ENCODE measurements around the gene WDR72. TPM values are rescaled to one million over a fixed set of nuclear protein-coding genes. Genes with fewer than 3 reads are reported as not detected.

The WDR72 gene
- total RNA-seq, 1 donor, result 12.7 TPM

DNA sequence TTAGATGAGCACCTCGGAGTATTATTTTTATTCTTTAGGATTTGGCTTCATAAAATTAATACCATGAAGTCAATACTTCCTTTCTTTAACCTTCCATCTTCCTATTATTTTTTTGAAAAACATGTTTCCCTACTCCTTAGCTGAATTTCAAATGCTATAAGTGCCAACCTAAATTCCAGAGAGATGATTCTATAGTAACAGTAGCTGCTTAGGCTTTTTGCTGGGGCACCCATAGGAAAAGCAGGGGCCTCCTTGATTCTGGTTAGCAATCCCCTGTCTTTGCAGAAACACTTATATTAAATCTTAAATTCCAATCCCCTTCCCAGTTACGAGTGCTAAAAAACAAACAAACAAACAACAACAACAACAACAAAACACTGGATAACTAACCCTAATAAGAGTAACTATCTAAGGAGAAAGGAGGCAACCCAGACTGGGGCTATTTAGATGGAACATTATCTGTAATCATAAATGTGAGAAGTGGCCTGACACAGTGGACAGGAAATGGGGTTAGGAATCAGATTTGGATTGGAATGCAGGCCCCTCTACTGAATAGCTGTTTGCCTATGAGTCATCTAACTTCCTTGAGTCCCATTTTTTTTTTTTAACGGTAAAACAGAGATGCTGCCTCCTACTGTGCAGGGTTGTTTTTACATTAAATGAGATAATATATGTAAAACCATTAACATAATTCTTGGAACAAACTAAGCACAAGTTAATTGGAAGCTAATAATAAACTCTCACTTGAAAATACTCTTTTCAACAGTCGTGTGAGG is 148.1 kb downstream of the WDR72 start:
- DNase-seq (ENCODE audit: low read depth in 2 of 3, low spot score in 2 of 3), result no peak

DNA sequence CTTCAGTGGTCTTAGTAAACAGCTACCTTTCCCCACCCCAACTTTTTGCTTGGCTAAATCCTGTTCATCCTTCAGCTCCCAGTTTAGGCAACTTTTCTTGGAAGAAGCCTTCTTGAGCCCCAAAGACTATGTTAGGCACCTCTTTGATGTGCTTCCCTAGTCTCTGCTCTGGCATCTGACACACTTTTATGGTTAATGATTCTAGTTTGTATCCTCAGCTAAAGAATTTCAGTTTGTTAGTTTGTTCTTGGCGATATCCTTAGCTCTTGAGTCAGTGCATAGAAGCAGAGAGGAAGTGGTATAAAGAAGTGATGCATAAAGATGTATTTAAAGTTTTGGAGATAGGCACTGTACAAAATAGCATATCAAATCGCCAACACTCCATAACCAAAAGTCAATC is 168.4 kb downstream of the WDR72 start:
- DNase-seq (ENCODE audit: low read depth in 2 of 3, low spot score in 2 of 3), result no peak

DNA sequence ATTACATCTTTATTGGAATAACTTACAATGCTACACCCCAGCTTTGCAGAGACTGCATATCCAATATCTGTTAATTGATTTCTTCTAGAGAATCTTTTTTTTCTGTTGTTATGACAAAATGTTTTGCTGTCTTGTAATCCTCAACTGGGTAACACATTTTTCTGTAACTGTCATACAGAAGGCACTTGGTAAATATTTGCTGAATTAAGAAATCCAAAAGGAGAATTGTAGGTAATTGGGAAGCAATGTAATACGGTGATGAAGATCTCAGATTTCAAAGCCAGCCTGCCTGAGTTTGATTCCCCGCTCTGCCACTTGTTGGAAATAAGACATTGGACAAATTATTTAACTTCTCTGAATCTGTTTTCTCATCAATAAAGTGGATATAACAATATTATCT is 169.1 kb downstream of the WDR72 start:
- DNase-seq (ENCODE audit: low read depth in 2 of 3, low spot score in 2 of 3), result no peak

DNA sequence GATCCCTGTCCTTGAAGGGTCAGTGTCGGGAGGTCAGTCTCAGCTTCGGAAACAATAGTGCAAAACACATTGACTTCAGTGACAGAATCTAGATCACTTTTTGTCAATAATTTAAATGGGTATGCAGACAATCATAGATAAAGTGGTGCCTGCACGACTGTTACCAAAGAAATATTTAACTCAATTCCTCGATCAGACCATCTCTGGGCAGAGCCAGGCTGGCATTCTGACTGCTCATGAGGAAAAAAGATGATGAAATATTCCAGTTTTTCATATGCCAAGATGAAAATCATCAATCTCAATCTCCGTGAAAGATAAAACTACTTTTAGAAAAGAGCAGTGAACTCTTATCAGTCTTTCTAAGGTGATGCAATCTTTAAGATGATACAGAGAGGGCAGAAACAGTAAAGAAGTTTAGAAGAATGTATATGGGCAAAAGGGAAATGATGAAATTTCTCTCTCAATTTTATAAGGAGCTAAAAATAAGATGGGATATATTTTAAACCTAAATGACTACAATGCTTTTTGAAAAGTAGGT is 169.9 kb downstream of the WDR72 start:
- no peak for DNase-seq (ENCODE audit: low read depth in 2 of 3, low spot score in 2 of 3)

DNA sequence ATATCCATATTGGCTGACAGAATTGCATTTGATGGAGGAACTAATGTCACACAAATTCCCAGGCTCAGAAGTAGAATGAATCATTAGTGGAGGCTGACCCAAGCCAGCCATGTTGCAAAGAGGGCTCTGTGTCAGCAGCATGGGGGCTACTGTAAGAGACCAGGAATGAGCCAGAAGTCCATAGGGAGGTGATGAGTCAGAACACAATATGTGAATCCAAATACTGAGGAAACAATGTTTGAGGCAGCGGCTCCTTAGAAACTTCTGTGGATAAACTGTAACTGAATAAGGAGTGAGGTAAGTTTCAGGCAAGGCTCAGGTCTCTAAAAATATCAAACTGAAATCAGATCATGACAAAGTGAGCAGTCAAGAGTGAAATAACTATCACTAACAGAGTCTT is 170.7 kb downstream of the WDR72 start:
- DNase-seq (ENCODE audit: low read depth in 2 of 3, low spot score in 2 of 3), result no peak

DNA sequence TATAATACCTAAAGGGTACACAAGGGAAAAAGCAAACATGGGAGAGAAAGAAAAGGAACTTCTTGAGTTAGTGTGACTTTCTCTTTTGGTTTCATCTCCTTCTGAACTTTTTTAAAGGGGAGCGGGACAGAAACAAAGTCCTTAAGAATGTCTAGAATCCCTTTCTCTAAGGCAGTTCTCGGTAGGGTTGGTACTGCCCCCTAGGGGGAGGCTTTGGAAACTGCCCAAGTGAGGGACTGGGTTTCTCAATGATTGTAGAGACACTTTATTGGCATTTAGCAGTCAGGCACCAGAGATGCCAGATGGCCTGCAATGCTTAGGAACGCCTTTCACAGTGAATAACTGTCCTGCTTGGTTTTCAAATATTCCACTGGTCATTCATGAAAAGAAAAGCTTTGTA is 172.7 kb downstream of the WDR72 start:
- DNase-seq (ENCODE audit: low read depth in 2 of 3, low spot score in 2 of 3), result peak in 2 of 3 donors; percentile 69 to 95

DNA sequence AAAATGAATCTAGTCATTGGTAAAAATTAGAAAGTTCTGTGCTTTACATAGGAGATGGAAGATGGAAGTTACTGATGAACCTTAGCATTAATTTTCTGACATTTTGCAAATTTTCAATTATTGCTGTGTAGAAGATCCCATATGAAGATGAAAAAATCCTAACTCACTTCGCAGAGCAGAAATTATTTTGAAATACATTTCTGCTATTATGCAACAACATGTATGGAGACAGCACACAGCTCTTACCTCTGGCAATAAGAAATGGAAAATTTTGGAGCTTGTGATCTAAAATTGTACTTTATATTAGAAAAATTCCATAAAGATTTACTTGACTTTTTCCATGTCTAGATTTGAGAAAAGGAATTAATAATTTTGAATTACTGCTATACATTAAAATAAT is 177.9 kb downstream of the WDR72 start:
- DNase-seq (ENCODE audit: low read depth in 2 of 3, low spot score in 2 of 3), result no peak

DNA sequence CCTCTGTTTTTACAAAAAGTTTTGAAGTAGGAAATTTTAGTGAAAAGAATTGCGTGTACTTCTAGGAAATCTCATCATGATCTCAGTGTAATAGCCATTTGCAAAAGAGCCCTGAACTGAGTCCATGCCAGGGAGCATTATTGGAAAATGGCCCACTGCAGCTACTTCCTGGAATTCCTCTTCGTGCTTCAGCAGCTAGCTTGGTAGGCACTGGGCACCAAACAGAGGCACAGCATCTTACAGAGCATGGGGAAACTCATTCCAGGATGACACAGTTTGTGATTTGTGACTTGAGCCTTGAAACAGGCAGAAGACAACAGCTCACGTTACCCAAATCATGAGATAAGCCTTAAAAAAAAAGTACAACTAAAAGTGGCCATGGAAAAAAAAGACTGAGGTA is 179.1 kb downstream of the WDR72 start:
- no peak for DNase-seq (ENCODE audit: low read depth in 2 of 3, low spot score in 2 of 3)

DNA sequence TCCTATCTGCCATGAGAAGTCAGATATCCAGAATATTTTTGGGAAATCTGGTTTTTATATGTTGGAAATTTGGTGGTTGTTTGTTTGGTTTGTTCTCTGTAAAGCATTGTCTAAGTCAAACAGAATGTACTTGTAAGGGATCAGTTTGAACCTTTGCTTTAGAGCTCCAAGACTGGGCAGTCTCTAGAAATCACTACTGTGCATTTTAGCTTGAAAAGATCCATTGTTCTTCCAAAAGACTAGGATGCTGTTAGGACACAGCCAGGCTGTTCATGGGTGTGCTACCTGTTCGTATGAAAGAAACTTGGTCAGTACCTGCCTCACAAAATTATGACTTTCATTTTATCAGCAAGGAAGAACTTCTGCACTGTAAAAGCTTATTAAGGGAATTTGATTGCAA is 182.6 kb downstream of the WDR72 start:
- DNase-seq (ENCODE audit: low read depth in 2 of 3, low spot score in 2 of 3), result no peak

DNA sequence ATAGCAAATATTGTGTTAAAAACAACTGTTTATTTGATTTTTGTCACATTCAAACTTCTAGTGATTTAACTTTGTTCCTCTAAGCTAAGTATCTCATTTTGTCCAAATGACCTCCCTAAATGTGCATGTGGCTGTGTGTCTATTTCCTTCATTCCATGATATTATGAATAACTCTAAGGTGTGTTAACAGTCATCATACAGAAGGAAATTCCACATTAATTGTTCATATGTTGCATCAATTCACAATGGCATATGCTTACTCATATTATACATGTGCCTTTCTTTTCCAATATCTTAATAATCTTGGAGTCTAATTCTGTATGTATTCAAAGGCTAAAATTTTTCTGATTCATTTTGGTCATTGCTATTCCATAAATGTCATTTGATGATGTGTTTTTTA is 186.4 kb downstream of the WDR72 start:
- DNase-seq (ENCODE audit: low read depth in 2 of 3, low spot score in 2 of 3), result no peak

DNA sequence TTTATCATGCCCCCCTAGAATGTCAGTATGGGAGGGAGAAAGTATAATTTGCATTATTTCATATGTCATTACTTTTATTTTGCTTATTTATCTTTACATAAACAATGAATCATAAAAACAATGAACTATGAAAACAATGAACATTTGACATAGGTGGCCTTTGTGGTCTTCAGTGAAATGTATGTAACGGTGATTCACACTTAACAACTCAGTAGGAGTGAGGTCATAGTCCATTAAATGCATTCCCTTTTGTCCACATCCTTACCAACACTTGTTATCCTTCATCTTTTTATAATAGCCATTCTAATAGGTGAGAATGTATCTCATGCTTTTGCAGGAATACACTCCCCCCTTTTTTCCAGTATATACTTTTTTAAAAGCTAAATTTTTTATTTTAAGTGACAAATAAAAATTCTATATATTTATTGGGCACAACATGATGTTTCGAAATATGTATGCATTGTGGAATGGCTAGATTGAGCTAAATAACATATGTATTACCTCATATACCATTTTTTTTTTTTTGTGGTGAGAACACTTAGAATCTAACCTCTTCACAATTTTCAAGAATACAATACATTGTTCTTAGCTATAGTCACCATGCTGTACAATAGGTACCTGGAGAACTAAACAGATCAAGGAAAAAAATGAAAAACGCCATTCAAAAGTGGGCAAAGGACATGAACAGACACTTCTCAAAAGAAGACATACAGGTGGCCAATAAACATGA is 189.5 kb downstream of the WDR72 start:
- no peak for DNase-seq (ENCODE audit: low read depth in 2 of 3, low spot score in 2 of 3)

DNA sequence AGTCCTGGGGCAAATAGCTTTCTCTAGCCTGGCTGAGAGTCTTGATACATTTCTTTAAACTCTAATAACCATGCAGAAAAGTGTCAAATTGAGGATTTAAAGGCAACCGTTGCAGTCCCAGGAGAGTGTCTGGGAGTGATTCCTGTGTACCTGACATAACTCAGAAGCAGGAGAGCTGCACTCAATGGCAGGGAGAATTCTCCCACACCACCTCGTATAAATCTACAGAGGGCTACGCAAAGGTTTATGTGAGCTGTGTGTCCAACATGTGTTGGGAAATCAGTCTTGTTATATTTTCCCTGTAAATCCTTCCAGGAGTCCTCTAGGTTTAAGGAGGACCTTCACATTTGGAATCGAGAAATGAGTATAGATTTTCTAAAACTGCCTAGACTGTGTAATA is 192.6 kb downstream of the WDR72 start:
- DNase-seq (ENCODE audit: low read depth in 2 of 3, low spot score in 2 of 3), result no peak

DNA sequence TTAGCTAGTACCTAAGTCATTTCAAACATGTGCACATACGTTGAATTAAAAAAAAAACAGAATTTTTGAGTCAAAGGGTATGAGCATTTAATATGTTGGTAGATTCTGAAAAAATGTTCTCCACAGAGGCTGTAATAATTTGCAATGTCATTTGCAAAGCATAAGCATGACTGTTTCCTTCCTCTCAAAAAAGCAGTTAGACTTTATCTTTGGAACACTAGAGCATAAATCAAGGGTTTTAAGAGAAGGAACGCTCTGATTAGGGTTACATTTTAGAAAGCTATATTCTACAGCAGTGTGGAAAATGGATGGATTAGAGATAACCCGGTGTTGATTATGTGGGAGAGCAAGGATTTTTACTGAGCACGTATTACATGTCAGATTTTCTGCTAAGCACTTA is 193.7 kb downstream of the WDR72 start:
- DNase-seq (ENCODE audit: low read depth in 2 of 3, low spot score in 2 of 3), result peak in 2 of 3 donors; percentile 57 to 88

DNA sequence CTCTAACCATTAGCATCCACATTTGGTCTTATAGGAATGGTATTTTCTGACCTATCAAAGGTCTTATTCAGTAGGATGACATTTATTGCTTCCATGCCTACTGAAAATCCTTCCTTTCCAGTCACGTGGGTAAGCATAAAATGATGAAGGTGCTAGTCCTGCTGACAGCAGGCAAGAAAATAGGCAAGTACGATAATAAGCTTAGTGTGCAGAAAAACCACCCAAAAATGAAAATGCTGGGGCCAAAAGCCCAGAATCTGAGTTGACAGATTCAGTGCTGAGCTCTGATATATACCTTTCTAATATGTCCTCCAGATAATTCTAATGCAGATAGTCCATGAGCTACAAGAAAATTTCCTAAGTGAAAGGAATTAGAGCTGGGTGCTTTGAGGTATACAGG is 194.8 kb downstream of the WDR72 start:
- DNase-seq (ENCODE audit: low read depth in 2 of 3, low spot score in 2 of 3), result no peak

DNA sequence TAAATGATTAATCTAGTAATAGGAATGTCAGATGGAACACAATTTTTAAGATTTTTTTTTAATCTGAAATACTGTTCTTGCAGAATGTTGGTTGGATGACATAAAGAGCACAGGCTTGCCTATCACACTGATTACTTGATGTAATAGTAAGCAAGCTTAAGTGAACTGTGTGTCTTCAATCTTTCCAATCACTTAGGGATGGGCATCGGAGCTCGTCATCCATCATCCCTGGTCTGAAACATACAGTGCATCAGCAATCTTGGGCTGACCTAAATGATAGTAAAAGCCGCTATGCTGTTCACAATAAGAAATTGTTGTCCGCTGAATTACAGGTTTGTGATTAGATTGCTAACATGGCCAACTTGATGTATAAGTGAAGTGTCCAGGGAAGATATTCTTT is 195.8 kb downstream of the WDR72 start:
- no peak for DNase-seq (ENCODE audit: low read depth in 2 of 3, low spot score in 2 of 3)

DNA sequence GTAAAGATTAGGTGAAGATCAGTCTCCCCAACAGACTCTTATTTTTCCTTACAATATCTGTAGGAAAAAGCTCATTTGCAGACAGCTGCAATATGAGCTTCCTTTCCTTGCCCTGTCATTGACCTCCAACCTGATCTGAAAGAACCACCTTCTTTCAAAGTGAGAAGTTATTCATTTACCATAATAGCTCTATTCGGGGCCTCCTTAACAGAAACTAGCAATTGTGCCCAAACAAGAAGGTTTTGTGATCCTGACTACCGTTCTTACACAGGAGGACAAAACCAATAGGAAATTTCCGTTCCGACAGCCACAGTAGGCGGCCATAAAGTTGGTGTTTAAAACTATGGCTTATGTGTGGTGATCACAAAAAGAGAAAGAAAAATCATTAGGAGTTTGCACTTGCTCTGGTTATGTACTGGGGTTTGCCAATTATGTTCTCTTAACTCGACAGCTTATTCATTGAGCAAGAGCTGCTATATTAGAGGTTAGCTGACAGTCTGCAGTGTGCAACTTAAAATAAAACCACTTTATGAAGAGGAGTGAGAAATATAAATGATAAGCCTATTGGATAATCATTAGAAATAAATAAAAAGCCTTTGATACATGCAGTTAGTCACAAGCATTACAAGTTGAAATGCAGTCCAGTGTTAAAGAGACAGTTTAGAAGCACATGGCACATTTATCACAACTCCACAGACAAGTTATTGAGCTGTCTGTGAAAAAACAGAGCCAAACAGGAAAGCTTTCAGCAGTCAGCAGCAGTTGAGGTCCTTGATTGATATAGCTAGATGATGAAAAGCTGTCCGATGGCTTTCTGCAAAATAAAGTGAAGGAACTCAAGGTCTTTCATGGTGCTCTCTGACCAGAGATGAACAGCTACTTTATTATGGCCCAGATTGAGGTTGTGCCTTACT is 199.8 kb downstream of the WDR72 start:
- peak in 1 of 3 donors; percentile 7 for DNase-seq (ENCODE audit: low read depth in 2 of 3, low spot score in 2 of 3)

DNA sequence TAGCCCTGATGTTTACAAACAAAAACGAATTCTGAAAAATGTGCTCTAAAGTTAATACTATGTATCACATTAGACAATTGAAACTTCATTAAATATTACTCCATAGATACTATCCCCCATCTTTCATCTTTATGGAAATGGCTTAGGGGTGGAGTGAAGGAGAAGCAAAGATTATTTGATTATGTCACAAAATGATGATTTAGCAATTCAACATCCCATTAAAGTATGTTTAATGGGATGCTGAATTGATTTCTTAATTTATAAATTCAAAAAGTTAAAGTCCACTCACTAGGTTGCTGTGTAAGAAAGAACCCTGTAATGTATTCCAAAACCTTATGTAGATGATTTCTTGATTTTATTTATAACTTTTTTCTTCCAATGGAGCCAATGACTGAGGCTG is 201.1 kb downstream of the WDR72 start:
- DNase-seq (ENCODE audit: low read depth in 2 of 3, low spot score in 2 of 3), result no peak

DNA sequence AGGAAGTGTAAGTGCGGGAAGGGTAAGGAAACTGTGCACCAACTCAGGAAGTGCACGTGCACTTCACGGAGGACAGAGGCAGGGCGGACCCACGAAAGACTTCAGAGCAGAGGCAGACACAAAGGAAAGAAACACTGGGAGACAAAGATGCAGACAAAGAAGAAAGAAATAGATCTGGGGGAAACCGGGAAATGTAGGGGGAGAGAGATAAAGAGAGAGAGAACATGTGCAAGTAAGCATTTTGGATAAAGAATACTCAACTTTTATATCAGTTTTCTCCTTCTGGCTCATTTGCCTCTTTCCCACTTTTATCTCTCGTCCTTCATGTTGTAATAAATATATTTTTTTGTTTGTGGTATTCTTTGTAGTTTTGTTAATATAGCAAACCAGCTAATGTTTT is 204.2 kb downstream of the WDR72 start:
- peak in 2 of 3 donors; percentile 21 to 29 for DNase-seq (ENCODE audit: low read depth in 2 of 3, low spot score in 2 of 3)

DNA sequence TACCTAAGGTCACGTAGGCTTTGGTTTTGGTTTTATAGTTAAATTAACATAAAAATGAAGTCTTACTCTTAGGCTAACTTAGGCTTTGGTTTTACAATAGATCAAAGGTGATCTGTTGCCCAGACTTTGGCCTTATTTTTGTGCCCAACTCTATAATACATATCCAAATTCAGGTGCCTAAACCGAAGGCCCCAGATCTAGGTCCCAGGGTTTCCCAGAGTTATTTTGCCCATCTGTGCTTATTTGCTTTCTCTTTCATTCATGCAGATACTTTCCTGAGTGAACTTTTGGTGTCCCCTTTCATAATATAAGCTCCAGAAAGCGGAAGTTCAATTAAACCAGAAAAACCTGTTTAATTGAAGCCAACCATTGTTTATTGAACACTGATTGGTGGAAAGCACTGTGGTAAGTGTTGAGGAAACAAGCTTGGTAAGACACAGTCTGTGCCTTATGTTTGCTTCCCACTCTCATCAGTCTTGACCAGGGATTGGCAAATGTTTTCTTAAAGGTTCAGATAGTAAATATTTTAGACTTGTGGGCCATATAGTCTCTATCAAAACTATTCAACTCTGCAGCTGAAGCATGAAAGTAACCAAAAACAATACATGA is 209.7 kb downstream of the WDR72 start:
- DNase-seq (ENCODE audit: low read depth in 2 of 3, low spot score in 2 of 3), result peak in 1 of 3 donors; percentile 23

DNA sequence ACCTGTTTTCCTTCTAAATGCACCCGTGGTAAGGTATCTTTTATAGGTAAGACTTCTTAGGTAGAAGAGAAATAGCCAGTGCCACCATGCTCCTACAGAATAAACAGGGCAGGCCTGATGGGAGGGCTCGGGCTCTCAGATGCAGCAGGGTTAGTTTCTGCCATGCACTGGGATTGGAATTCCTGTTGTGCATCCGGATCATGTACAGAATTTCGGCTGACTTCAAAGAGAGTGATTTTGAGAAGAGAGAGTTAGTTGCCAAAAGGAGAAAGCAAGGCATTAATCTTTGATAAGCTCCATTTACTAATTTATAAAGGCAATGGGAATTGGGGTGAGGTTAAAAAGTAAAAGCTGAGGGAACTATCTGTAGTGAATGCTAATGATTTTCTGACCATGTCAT is 211.2 kb downstream of the WDR72 start:
- DNase-seq (ENCODE audit: low read depth in 2 of 3, low spot score in 2 of 3), result no peak
